ENCODE measurements around the gene PACS1. TPM values are rescaled to one million over a fixed set of nuclear protein-coding genes. Genes with fewer than 3 reads are reported as not detected.

Gene PACS1
- polyA plus RNA-seq, 1 donor (not counting 4 experiments of a cell fraction or from before 2014, with no cell fraction given): 14.9 TPM

DNA sequence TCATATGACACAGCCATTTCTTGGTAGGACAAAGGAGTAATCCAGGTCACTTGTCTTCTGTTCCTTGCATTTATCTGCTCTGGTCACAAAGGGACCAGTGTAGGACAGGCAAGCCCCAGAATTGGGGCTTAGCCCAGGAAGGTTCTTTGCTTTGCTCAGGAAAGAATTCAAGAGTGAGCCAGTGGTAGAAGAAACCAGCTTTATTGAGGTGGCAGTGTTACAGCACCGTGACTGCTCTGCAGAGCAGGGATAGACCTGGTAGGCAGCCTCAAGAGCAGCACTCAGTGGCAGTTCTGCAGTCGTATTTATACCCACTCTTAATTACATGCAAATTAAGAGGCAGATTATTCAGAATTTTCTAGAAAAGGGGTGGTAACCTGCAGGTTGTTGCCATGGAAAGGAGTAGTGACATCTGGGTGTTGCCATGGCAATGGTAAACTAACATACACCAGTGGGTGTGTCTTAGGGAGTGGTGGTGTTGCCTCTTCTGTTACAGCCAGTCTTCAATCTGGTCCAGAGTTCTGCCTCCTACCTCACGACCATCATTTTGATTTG is 113.5 kb downstream of the PACS1 start:
- no peaks in the 10 kb centered on the region for H3K9me3 ChIP-seq (ENCODE audit: control insufficient read depth, low read depth, low read length)
- no peaks in the 10 kb centered on the region for H4K20me1 ChIP-seq (ENCODE audit: control insufficient read depth, extremely low read depth, insufficient read depth, low read length)
- H3K9me1 ChIP-seq (ENCODE audit: control insufficient read depth, extremely low read depth, insufficient read depth, low read length): peaks cover 2% of the 10 kb centered on the region
- DNase-seq (ENCODE audit: low read depth, low spot score) (no peak), FAIRE-seq (no peak)
- dilution Hi-C loops (cut with MboI; ENCODE audit: extremely low pct_ligation_motif_present, low sequenced_read_pairs): no loop called here
- no peak overlapping the region for H3K27ac ChIP-seq (ENCODE audit: control insufficient read depth, insufficient read depth, low read length)
- H3K79me2 ChIP-seq (ENCODE audit: control insufficient read depth, insufficient read depth, low read length): peaks cover 11% of the 10 kb centered on the region
- no peaks in the 10 kb centered on the region for H3K27me3 ChIP-seq (ENCODE audit: control insufficient read depth, extremely low read depth, insufficient read depth, low read length)
- H3K36me3 ChIP-seq (ENCODE audit: control insufficient read depth in 2 of 2, extremely low read depth in 1 of 2, insufficient read depth in 2 of 2, low read length in 2 of 2): no peaks in the 10 kb centered on the region
- no peak overlapping the region for H2AFZ ChIP-seq (ENCODE audit: control insufficient read depth, low read length)
- TF ChIP-seq, protein P1, sequence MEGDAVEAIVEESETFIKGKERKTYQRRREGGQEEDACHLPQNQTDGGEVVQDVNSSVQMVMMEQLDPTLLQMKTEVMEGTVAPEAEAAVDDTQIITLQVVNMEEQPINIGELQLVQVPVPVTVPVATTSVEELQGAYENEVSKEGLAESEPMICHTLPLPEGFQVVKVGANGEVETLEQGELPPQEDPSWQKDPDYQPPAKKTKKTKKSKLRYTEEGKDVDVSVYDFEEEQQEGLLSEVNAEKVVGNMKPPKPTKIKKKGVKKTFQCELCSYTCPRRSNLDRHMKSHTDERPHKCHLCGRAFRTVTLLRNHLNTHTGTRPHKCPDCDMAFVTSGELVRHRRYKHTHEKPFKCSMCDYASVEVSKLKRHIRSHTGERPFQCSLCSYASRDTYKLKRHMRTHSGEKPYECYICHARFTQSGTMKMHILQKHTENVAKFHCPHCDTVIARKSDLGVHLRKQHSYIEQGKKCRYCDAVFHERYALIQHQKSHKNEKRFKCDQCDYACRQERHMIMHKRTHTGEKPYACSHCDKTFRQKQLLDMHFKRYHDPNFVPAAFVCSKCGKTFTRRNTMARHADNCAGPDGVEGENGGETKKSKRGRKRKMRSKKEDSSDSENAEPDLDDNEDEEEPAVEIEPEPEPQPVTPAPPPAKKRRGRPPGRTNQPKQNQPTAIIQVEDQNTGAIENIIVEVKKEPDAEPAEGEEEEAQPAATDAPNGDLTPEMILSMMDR (optimal IDR thresholded peaks at IDR 0.05 in 1 of 3, IDR thresholded peaks at IDR 0.05 in 1 of 3, conservative IDR thresholded peaks at IDR 0.05 in 1 of 3; ENCODE audit: extremely low read depth in 1 of 3, insufficient read depth in 2 of 3, low read length in 3 of 3): no peak
- TF ChIP-seq EZH2 (IDR thresholded peaks at IDR 0.05; ENCODE audit: low read length): no peak
- H3K4me3 ChIP-seq (ENCODE audit: control insufficient read depth in 2 of 3, extremely low read depth in 1 of 3, insufficient read depth in 2 of 3, low read depth in 1 of 3, low read length in 3 of 3): no peak overlapping the region
- H3K4me1 ChIP-seq (ENCODE audit: control insufficient read depth, extremely low read depth, insufficient read depth, low read length): peaks cover 6% of the 10 kb centered on the region
- H3K9ac ChIP-seq (ENCODE audit: control insufficient read depth, extremely low read depth, insufficient read depth, low read length): no peak overlapping the region
- H3K4me2 ChIP-seq (ENCODE audit: control insufficient read depth, extremely low read depth, insufficient read depth, low read depth, low read length): no peak overlapping the region

DNA sequence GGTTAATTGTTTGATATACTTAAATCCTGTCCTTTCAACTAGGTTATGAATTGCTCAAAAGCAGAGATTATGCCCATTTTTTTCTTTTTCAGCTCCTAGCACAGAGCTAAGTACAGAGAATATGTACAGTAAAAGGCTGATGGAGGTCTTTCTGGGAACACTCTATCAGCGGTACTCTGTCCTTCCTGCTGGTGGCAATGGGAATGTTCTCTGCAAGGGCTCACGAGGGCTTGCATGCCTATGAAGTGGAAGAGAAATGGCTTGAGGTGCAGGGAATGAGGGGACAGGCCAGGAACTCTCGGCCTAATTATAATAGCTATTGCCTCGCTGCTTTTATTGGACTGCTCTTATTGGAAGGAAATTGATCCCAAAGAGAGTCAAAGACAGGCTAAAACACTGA is 114.7 kb downstream of the PACS1 start:
- no peak for FAIRE-seq
- Histone ChIP-seq H3K9ac (ENCODE audit: control insufficient read depth, extremely low read depth, insufficient read depth, low read length) (no peak overlapping the region), H3K27ac (ENCODE audit: control insufficient read depth, insufficient read depth, low read length) (no peak overlapping the region), H2AFZ (ENCODE audit: control insufficient read depth, low read length) (no peak overlapping the region), H3K9me1 (ENCODE audit: control insufficient read depth, extremely low read depth, insufficient read depth, low read length) (peaks cover 2% of the 10 kb centered on the region), H3K4me1 (ENCODE audit: control insufficient read depth, extremely low read depth, insufficient read depth, low read length) (peaks cover 9% of the 10 kb centered on the region), H3K4me3 (ENCODE audit: control insufficient read depth in 2 of 3, extremely low read depth in 1 of 3, insufficient read depth in 2 of 3, low read depth in 1 of 3, low read length in 3 of 3) (no peak overlapping the region), H4K20me1 (ENCODE audit: control insufficient read depth, extremely low read depth, insufficient read depth, low read length) (no peaks in the 10 kb centered on the region), H3K9me3 (ENCODE audit: control insufficient read depth, low read depth, low read length) (no peaks in the 10 kb centered on the region), H3K79me2 (ENCODE audit: control insufficient read depth, insufficient read depth, low read length) (peaks cover 11% of the 10 kb centered on the region), H3K36me3 (ENCODE audit: control insufficient read depth in 2 of 2, extremely low read depth in 1 of 2, insufficient read depth in 2 of 2, low read length in 2 of 2) (no peaks in the 10 kb centered on the region), H3K4me2 (ENCODE audit: control insufficient read depth, extremely low read depth, insufficient read depth, low read depth, low read length) (no peak overlapping the region), H3K27me3 (ENCODE audit: control insufficient read depth, extremely low read depth, insufficient read depth, low read length) (no peaks in the 10 kb centered on the region)
- dilution Hi-C loops (cut with MboI; ENCODE audit: extremely low pct_ligation_motif_present, low sequenced_read_pairs): no loop called here
- no peak for DNase-seq (ENCODE audit: low read depth, low spot score)
- TF ChIP-seq, protein P1 (optimal IDR thresholded peaks at IDR 0.05 in 1 of 3, IDR thresholded peaks at IDR 0.05 in 1 of 3, conservative IDR thresholded peaks at IDR 0.05 in 1 of 3; ENCODE audit: extremely low read depth in 1 of 3, insufficient read depth in 2 of 3, low read length in 3 of 3): no peak
- no peak for TF ChIP-seq EZH2 (IDR thresholded peaks at IDR 0.05; ENCODE audit: low read length)
